ENCODE results near the gene CC2D2A.

DNA sequence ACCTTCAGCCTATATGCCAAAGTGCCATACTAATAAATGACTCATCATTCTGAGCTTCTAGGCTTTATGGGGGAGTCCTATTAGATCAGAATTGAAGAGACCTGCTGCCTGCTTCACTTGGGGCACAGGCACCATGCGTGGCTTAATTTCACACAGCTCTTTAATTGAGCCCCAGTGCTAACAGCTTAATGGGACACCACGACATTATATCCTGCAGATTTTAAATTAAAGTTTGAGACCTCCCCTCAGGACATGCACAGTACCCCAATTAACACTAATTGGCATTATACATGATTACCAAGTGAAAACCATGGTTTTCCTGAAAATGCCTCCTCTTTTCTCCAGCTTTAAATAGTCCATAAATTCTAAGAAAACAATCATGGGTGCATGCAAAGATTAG, 35.0 kb upstream of the CC2D2A start:
- TF ChIP-seq XRCC5 (IDR thresholded peaks at IDR 0.05; ENCODE audit: low read depth, low read length), result no peak
- no peak for TF ChIP-seq CREM (IDR thresholded peaks at IDR 0.05; ENCODE audit: low read depth)
- no peak for TF ChIP-seq HNRNPL (IDR thresholded peaks at IDR 0.05; ENCODE audit: low read depth, low read length)
- no peak for TF ChIP-seq CTBP1 (IDR thresholded peaks at IDR 0.05; ENCODE audit: borderline replicate concordance)
- TF ChIP-seq, protein P1, sequence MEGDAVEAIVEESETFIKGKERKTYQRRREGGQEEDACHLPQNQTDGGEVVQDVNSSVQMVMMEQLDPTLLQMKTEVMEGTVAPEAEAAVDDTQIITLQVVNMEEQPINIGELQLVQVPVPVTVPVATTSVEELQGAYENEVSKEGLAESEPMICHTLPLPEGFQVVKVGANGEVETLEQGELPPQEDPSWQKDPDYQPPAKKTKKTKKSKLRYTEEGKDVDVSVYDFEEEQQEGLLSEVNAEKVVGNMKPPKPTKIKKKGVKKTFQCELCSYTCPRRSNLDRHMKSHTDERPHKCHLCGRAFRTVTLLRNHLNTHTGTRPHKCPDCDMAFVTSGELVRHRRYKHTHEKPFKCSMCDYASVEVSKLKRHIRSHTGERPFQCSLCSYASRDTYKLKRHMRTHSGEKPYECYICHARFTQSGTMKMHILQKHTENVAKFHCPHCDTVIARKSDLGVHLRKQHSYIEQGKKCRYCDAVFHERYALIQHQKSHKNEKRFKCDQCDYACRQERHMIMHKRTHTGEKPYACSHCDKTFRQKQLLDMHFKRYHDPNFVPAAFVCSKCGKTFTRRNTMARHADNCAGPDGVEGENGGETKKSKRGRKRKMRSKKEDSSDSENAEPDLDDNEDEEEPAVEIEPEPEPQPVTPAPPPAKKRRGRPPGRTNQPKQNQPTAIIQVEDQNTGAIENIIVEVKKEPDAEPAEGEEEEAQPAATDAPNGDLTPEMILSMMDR (IDR thresholded peaks at IDR 0.05 in 2 of 3, conservative IDR thresholded peaks at IDR 0.05 in 1 of 3; ENCODE audit: insufficient read depth in 2 of 3, low read depth in 1 of 3, low read length in 3 of 3), result no peak
- no peak for TF ChIP-seq POLR2A (conservative IDR thresholded peaks at IDR 0.05)
- TF ChIP-seq HIVEP1 (CRISPR knock-in tag; IDR thresholded peaks at IDR 0.05), result no peak

Data from K562 (cell line).